SH-SY5Y (cell line): Measurements from ENCODE around the gene TCF12.

ENCODE experiments used
- GATA2 ChIP-seq: IDR thresholded peaks from 2 replicates; pipeline ENCODE4 v1.6.1; 2011; ENCODE audit warnings: mild to moderate bottlenecking, low read depth, low read length
- GATA3 ChIP-seq: IDR thresholded peaks from 2 replicates; pipeline ENCODE4 v1.6.1; 2011; ENCODE audit warnings: low read depth, mild to moderate bottlenecking, low read length, moderate library complexity

DNA sequence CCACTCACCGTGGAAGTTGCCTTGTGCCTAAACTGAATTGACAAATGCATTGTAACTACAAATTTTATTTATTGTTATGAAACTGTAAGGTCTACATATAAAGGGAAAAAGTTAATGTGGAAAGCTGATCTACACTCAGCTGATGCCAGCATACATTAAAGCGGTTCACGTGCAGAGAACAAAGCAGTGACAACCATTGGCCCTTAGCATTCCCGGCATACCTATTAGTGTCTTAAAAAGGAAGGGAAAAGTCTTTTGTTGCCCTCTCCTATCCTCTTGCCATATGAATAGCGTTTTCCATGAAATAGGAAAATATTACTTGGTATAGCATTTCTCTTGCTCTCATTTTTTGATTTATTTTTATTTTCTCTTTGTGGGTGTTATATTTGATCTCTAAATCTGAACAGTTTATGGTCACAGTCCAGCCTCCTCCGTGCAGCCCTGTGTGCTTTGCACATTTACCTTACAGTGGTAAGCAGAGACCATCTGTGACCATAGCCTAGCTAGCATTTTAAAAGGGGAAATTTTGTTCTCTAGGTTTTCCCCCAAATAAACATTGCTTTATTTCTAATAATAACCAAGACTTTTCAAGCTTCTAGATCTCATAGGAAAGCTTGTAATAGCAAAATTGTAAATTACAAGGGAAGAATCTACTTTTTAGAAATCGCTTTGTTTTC, 368.1 kb downstream of the TCF12 start:
- TF ChIP-seq GATA2 (no peak), GATA3 (no peak)
